ENCODE measurements around the gene RPL39. TPM values are rescaled to one million over a fixed set of nuclear protein-coding genes. Genes with fewer than 3 reads are reported as not detected.

The RPL39 gene
- total RNA-seq, 1 experiment from 2014 or later = 1,551 TPM

DNA sequence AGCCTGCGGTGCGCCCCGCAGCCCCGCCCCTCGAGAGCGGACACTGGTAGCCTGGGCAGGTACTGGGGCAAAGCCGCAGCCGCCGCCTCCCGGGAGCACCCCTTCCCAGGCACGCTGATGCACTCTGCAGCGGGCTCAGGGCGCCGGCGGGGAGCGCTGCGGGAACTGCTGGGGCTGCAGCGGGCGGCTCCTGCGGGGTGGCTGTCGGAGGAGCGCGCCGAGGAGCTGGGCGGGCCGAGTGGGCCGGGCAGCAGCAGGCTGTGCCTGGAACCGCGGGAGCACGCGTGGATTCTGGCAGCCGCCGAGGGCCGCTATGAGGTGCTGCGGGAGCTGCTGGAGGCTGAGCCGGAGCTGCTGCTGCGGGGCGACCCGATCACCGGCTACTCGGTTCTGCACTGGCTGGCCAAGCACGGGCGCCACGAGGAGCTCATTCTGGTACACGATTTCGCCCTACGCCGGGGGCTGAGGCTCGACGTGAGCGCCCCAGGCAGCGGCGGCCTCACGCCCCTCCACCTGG lies 32.6 kb downstream of the RPL39 start (continued):
- TF ChIP-seq ZNF263 (CRISPR knock-in tag; IDR thresholded peaks at IDR 0.05; ENCODE audit: low read depth) (0 out of 2 replicates have a peak, but pooled peaks have one; percentile 33), MXD4 (CRISPR knock-in tag; IDR thresholded peaks at IDR 0.05; ENCODE audit: borderline replicate concordance) (no peak), CREB1 (CRISPR knock-in tag; IDR thresholded peaks at IDR 0.05) (no peak), NFE2L1 (CRISPR knock-in tag; IDR thresholded peaks at IDR 0.05) (no peak), ZNF219 (CRISPR knock-in tag; IDR thresholded peaks at IDR 0.05; ENCODE audit: borderline replicate concordance) (no peak)
- TF ChIP-seq, protein P1, sequence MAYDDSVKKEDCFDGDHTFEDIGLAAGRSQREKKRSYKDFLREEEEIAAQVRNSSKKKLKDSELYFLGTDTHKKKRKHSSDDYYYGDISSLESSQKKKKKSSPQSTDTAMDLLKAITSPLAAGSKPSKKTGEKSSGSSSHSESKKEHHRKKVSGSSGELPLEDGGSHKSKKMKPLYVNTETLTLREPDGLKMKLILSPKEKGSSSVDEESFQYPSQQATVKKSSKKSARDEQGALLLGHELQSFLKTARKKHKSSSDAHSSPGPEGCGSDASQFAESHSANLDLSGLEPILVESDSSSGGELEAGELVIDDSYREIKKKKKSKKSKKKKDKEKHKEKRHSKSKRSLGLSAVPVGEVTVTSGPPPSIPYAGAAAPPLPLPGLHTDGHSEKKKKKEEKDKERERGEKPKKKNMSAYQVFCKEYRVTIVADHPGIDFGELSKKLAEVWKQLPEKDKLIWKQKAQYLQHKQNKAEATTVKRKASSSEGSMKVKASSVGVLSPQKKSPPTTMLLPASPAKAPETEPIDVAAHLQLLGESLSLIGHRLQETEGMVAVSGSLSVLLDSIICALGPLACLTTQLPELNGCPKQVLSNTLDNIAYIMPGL (CRISPR knock-in tag; IDR thresholded peaks at IDR 0.05) = peak; percentile 63

DNA sequence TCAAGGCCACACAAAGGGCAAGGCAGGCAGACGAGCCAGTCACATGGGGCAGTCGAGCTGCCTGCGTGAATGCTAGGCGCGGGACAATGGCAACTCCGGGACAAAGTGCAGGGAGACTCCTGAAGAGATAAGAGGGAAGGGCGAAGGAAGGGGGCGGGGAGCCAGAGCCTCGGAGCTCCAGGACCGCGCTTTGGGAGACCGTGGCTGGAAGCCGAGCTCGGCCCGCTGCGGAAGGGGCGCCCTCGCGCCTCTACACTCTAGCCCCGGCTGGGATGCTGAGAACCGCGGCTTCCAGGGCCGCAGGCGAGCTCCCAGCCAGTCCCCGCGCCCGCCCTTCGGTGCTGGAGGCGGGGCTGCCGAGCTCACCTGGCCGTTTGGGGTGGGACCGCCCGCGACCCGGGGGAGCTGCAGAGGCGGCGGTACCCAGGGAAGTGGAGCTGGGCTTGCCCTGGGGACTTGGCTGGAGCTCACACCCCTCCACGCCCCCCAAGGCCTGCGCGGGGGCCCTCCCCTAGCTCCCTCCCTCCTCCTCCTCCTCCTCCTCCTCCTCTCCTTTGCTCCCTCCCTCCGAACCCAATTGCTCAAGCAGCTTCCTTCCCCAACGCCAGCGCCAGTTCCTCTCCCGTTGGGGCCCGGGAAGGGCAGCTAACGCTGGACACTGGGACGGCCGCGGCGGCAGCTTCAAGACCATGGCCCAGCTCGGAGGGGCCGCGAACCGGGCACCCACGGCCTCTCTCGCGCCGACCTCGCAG lies 33.3 kb downstream of the RPL39 start, which contains the start of gene SOWAHD:
TSS of gene SOWAHD (plus strand) at position 610 of the 752 bp plus-strand sequence. CDS start at position 690, 80 bp downstream.
- peaks cover 36% of the 10 kb centered on the region for H3K4me1 Mint-ChIP-seq
- peak within 1 kb of the TSS; percentile 80 for H3K4me3 Mint-ChIP-seq
- peaks cover 13% of the 10 kb centered on the region for H3K27me3 Mint-ChIP-seq (ENCODE audit: low read depth)
- ChIA-PET POLR2A (interaction anchor here (0.5 to 3.8 kb wide), 10 partner anchors 29 to 230 kb away, joined by 3 to 34 read pairs (median 5); partner anchors contain the start of genes RPL39, SEPTIN6 and UBE2A), CTCF (interaction anchor here (0.7 to 4.1 kb wide), 20 partner anchors 19 to 283 kb away, joined by 3 to 30 read pairs (median 8); partner anchors contain the start of genes RPL39, SEPTIN6, UBE2A and UPF3B)
- peak within 1 kb of the TSS; percentile 95 for H3K27ac Mint-ChIP-seq
- DNase-seq (ENCODE audit: low spot score) (peak; percentile 63), ATAC-seq (peak; percentile 65)
- no peaks in the 10 kb centered on the region for H3K36me3 Mint-ChIP-seq
- TF ChIP-seq ATF1 (CRISPR knock-in tag; IDR thresholded peaks at IDR 0.05) = no peak
- TF ChIP-seq, protein P2, sequence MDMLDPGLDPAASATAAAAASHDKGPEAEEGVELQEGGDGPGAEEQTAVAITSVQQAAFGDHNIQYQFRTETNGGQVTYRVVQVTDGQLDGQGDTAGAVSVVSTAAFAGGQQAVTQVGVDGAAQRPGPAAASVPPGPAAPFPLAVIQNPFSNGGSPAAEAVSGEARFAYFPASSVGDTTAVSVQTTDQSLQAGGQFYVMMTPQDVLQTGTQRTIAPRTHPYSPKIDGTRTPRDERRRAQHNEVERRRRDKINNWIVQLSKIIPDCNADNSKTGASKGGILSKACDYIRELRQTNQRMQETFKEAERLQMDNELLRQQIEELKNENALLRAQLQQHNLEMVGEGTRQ (CRISPR knock-in tag; IDR thresholded peaks at IDR 0.05) = peak; percentile 74
- 0 out of 2 replicates have a peak, but pooled peaks have one; percentile 35 for TF ChIP-seq ETV6 (CRISPR knock-in tag; IDR thresholded peaks at IDR 0.05)
- TF ChIP-seq MYBL2 (CRISPR knock-in tag; IDR thresholded peaks at IDR 0.05) = 0 out of 2 replicates have a peak, but pooled peaks have one; percentile 6
- TF ChIP-seq, protein P3, sequence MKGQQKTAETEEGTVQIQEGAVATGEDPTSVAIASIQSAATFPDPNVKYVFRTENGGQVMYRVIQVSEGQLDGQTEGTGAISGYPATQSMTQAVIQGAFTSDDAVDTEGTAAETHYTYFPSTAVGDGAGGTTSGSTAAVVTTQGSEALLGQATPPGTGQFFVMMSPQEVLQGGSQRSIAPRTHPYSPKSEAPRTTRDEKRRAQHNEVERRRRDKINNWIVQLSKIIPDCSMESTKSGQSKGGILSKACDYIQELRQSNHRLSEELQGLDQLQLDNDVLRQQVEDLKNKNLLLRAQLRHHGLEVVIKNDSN (CRISPR knock-in tag; IDR thresholded peaks at IDR 0.05) = peak; percentile 69
- TF ChIP-seq, protein P4, sequence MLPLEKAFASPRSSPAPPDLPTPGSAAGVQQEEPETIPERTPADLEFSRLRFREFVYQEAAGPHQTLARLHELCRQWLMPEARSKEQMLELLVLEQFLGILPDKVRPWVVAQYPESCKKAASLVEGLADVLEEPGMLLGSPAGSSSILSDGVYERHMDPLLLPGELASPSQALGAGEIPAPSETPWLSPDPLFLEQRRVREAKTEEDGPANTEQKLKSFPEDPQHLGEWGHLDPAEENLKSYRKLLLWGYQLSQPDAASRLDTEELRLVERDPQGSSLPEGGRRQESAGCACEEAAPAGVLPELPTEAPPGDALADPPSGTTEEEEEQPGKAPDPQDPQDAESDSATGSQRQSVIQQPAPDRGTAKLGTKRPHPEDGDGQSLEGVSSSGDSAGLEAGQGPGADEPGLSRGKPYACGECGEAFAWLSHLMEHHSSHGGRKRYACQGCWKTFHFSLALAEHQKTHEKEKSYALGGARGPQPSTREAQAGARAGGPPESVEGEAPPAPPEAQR (CRISPR knock-in tag; IDR thresholded peaks at IDR 0.05) = no peak
- TF ChIP-seq ZNF263 (CRISPR knock-in tag; IDR thresholded peaks at IDR 0.05; ENCODE audit: low read depth) = peak; percentile 70
- TF ChIP-seq, protein P5, sequence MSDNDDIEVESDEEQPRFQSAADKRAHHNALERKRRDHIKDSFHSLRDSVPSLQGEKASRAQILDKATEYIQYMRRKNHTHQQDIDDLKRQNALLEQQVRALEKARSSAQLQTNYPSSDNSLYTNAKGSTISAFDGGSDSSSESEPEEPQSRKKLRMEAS (CRISPR knock-in tag; IDR thresholded peaks at IDR 0.05) = peak; percentile 38; the same call in 1 of the 2 replicates
- H3K9me3 Mint-ChIP-seq = no peaks in the 10 kb centered on the region

DNA sequence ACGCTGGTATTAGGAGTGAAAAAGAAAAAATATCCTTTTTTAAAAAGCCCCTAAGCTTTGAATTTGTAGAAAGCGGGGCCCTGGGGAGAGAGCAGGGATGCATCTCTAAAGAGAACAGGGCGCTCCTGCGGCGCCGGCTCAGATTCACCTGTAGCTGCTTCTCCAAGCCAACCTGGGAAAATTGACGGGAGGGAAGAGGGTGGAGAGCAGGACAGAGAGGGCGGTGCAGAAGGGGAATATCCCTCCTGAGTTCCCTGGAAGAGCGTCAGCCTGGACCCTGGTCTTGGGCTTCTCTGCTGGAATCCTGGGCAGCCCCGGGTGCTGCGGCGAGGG lies 33.8 kb downstream of the RPL39 start:
- TF ChIP-seq CBFB (CRISPR knock-in tag; IDR thresholded peaks at IDR 0.05; ENCODE audit: low read depth) (no peak), JAZF1 (CRISPR knock-in tag; IDR thresholded peaks at IDR 0.05) (no peak), ZNF317 (CRISPR knock-in tag; IDR thresholded peaks at IDR 0.05; ENCODE audit: borderline replicate concordance, low read depth) (no peak), NR1H2 (CRISPR knock-in tag; IDR thresholded peaks at IDR 0.05) (no peak), RORB (CRISPR knock-in tag; IDR thresholded peaks at IDR 0.05) (no peak)
- TF ChIP-seq, protein P4 (CRISPR knock-in tag; IDR thresholded peaks at IDR 0.05) = no peak
- CTCF ChIA-PET = interaction anchor here (0.6 to 4.1 kb wide), 17 partner anchors 19 to 282 kb away, joined by 3 to 30 read pairs (median 8); partner anchors contain the start of genes RPL39, SEPTIN6, UBE2A and UPF3B
- Mint-ChIP-seq H3K27ac (peak overlapping the region; percentile 95), H3K4me3 (peak overlapping the region; percentile 80), H3K9me3 (no peaks in the 10 kb centered on the region), H3K36me3 (no peaks in the 10 kb centered on the region), H3K27me3 (ENCODE audit: low read depth) (peaks cover 13% of the 10 kb centered on the region), H3K4me1 (peaks cover 36% of the 10 kb centered on the region)
- POLR2A ChIA-PET = interaction anchor here (0.7 to 3.8 kb wide), 7 partner anchors 28 to 184 kb away, joined by 3 to 34 read pairs (median 5); partner anchors contain the start of genes RPL39, SEPTIN6 and UBE2A
- ATAC-seq (peak; percentile 17), DNase-seq (ENCODE audit: low spot score) (no peak)
